PFSK-1 (cell line): Measurements from ENCODE around the gene CASP10.

Experiments
- FOXP2 ChIP-seq: optimal IDR thresholded peaks from 2 replicates; pipeline ENCODE3; 2011; ENCODE audit warnings: borderline replicate concordance, control low read depth, inconsistent platforms; ENCODE audit not compliant: insufficient read depth; ENCODE audit errors: extremely low read length, extremely low read depth
- POLR2AphosphoS5 ChIP-seq: IDR thresholded peaks from 2 replicates; pipeline ENCODE4 v1.6.1; 2012; ENCODE audit warnings: low read depth, mild to moderate bottlenecking, control low read depth, low read length, moderate library complexity
- SIN3A ChIP-seq: IDR thresholded peaks from 2 replicates; pipeline ENCODE4 v1.6.1; 2012; ENCODE audit warnings: mild to moderate bottlenecking, low read length, moderate library complexity, borderline replicate concordance; ENCODE audit not compliant: insufficient read depth
- TAF1 ChIP-seq: IDR thresholded peaks from 2 replicates; pipeline ENCODE4 v1.6.1; 2012; ENCODE audit warnings: low read length, control low read depth, borderline replicate concordance; ENCODE audit not compliant: insufficient read depth
- TF ChIP-seq, protein P1 (sequence below), 2 experiments: IDR thresholded peaks; 2 replicates each; pipeline versions ENCODE4 v1.6.1 to v1.8.0; 2011 to 2012; ENCODE audit warnings: low read depth in 2 of 2, low read length in 2 of 2, control low read depth in 1 of 2, inconsistent platforms in 1 of 2, mild to moderate bottlenecking in 1 of 2, moderate library complexity in 1 of 2; ENCODE audit not compliant: insufficient read depth in 1 of 2

DNA sequence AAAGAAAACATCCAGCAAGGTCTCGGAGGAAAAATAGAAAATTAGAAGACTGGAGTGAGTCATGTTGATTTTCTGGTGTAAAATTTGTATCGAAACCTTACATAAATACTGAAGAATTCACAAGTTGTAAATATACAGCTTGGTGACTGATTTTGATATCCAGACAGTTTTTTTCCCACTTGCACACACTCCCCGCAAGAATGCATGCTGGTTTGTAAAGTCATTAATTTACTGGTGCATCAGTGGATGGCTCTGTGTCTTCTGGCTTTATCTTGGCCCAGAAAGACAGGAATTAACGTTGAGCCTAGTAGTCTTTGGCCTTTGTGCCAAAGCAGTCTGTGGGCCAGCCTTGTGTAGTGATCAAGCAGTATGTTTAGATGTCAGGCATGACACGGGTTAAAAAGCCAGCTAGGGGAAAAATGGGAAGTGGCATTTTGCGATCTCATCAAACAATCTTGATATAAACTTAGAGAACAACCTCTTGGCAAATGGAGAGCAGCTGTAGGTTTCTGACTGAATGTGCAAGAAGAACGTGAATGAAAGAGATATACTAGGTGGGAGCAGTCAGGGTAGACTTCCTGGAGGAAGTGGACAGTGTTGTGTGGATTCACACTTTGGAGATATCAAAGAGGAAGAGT, 54.7 kb downstream of the CASP10 start:
- TF ChIP-seq, protein P1, sequence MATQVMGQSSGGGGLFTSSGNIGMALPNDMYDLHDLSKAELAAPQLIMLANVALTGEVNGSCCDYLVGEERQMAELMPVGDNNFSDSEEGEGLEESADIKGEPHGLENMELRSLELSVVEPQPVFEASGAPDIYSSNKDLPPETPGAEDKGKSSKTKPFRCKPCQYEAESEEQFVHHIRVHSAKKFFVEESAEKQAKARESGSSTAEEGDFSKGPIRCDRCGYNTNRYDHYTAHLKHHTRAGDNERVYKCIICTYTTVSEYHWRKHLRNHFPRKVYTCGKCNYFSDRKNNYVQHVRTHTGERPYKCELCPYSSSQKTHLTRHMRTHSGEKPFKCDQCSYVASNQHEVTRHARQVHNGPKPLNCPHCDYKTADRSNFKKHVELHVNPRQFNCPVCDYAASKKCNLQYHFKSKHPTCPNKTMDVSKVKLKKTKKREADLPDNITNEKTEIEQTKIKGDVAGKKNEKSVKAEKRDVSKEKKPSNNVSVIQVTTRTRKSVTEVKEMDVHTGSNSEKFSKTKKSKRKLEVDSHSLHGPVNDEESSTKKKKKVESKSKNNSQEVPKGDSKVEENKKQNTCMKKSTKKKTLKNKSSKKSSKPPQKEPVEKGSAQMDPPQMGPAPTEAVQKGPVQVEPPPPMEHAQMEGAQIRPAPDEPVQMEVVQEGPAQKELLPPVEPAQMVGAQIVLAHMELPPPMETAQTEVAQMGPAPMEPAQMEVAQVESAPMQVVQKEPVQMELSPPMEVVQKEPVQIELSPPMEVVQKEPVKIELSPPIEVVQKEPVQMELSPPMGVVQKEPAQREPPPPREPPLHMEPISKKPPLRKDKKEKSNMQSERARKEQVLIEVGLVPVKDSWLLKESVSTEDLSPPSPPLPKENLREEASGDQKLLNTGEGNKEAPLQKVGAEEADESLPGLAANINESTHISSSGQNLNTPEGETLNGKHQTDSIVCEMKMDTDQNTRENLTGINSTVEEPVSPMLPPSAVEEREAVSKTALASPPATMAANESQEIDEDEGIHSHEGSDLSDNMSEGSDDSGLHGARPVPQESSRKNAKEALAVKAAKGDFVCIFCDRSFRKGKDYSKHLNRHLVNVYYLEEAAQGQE (IDR thresholded peaks at IDR 0.05; ENCODE audit: insufficient read depth in 1 of 2, low read depth in 2 of 2, low read length in 2 of 2): no peak
- no peak for TF ChIP-seq POLR2AphosphoS5
- TF ChIP-seq TAF1: no peak
- no peak for TF ChIP-seq SIN3A
- TF ChIP-seq FOXP2: no peak
